SK-N-MC (cell line): ENCODE results near the gene LTBP1.

Experiments used
- DNase-seq: peaks from one replicate; pipeline ENCODE4 v3.0.0-alpha.2; 2011; ENCODE audit warnings: low read depth, low spot score
- H3K27ac ChIP-seq: fragments of 200-600 bp; sonication (generic); 2 replicates; pipeline ENCODE4 v1.5.1; 2016; ENCODE audit warnings: mixed run types
- H3K36me3 ChIP-seq: fragments of 200-600 bp; sonication (generic); 2 replicates; pipeline ENCODE4 v1.6.1; 2017; ENCODE audit warnings: antibody characterized with exemption, low read length, mixed read lengths; ENCODE audit not compliant: insufficient read depth
- H3K4me3 ChIP-seq: fragments of 200-600 bp; sonication (generic); 2 replicates; pipeline ENCODE4 v1.5.1; 2016
- H3K9ac ChIP-seq: fragments of 200-600 bp; sonication (generic); 2 replicates; pipeline ENCODE4 v1.8.0; 2017; ENCODE audit warnings: mixed run types, mixed read lengths; ENCODE audit not compliant: insufficient read length
- H3K9me3 ChIP-seq: fragments of 200-600 bp; sonication (generic); 2 replicates; pipeline ENCODE4 v1.6.1; 2017; ENCODE audit warnings: low read depth, mild to moderate bottlenecking, antibody characterized with exemption, low read length, moderate library complexity, mixed read lengths
- EZH2 ChIP-seq: fragments of 200-600 bp; sonication (generic); IDR thresholded peaks from one replicate; pipeline ENCODE4 v1.6.1; 2017; ENCODE audit warnings: antibody characterized with exemption
- FOXP2 ChIP-seq: optimal IDR thresholded peaks from 2 replicates; pipeline ENCODE3; 2011; ENCODE audit warnings: mild to moderate bottlenecking, moderate library complexity; ENCODE audit not compliant: insufficient read depth; ENCODE audit errors: extremely low read length, control extremely low read depth
- POLR2AphosphoS5 ChIP-seq: IDR thresholded peaks from 2 replicates; pipeline ENCODE4 v1.6.1; 2012; ENCODE audit warnings: mild to moderate bottlenecking, low read depth, low read length, borderline replicate concordance

Gene LTBP1

DNA sequence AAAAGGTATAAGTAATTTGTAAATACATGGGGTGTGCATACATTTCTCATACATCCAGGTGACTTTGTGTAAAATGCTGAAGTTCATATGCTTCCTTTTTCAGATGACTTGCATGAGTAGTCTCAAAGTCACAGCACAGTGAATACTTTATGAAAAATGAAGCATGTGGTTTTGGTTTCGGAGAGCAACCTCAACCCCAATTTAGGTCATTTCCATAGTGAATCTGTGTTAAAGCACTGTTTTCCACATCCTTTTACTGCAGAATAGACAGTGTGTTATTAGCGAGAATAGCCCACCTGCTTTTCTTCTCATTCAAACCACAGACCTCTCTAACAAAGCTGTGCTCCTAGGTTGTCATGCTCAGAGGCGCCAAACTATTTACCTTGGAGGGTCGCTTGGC, 325.2 kb downstream of the LTBP1 start:
- no peak for DNase-seq
- Histone ChIP-seq H3K9ac (no peak overlapping the region), H3K9me3 (no peaks in the 10 kb centered on the region), H3K36me3 (no peaks in the 10 kb centered on the region), H3K27ac (no peak overlapping the region), H3K4me3 (no peak overlapping the region)
- TF ChIP-seq FOXP2 (no peak), EZH2 (no peak), POLR2AphosphoS5 (no peak)

GRCh38 chr2:33273479-33273878, 326.7 kb downstream of the LTBP1 start:
- H3K9ac ChIP-seq = no peak overlapping the region
- no peaks in the 10 kb centered on the region for H3K9me3 ChIP-seq
- TF ChIP-seq FOXP2 (no peak), EZH2 (no peak), POLR2AphosphoS5 (no peak)
- H3K36me3 ChIP-seq = no peaks in the 10 kb centered on the region
- no peak overlapping the region for H3K27ac ChIP-seq
- H3K4me3 ChIP-seq = no peak overlapping the region
- no peak for DNase-seq

DNA sequence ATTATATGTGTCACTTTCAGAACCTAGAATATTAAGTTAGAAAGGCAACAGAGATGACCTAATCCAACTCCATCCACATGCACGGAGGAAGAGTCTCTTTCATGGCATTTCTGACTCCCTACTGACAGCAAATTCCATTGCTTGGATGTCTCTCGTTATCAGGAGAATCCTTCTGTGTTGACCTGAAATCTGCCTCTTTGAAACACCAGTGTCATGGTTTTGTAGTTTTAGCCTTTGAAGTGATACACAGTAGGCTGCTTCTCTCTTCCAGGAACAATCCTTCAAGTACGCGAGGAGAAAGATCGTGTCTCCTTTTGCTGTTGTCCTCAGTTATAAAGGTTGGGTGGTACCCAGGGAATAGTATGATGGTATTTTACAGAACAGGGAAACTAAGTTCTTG, 327.8 kb downstream of the LTBP1 start:
- Histone ChIP-seq H3K36me3 (no peaks in the 10 kb centered on the region), H3K4me3 (no peak overlapping the region), H3K27ac (no peak overlapping the region), H3K9ac (no peak overlapping the region), H3K9me3 (no peaks in the 10 kb centered on the region)
- no peak for DNase-seq
- TF ChIP-seq FOXP2 = no peak
- no peak for TF ChIP-seq POLR2AphosphoS5
- no peak for TF ChIP-seq EZH2

GRCh38 chr2:33275689-33276444, 329.1 kb downstream of the LTBP1 start:
- Histone ChIP-seq H3K27ac (no peak overlapping the region), H3K4me3 (no peak overlapping the region), H3K9ac (no peak overlapping the region), H3K36me3 (no peaks in the 10 kb centered on the region), H3K9me3 (no peaks in the 10 kb centered on the region)
- no peak for DNase-seq
- TF ChIP-seq EZH2 (no peak), POLR2AphosphoS5 (no peak), FOXP2 (no peak)

- TF ChIP-seq POLR2AphosphoS5 (no peak), EZH2 (no peak), FOXP2 (no peak)
- H3K9me3 ChIP-seq = no peaks in the 10 kb centered on the region
- H3K27ac ChIP-seq = no peak overlapping the region
- no peak overlapping the region for H3K4me3 ChIP-seq
- H3K36me3 ChIP-seq = no peaks in the 10 kb centered on the region
- DNase-seq = no peak
- no peak overlapping the region for H3K9ac ChIP-seq
Observed at GRCh38 chr2:33277002-33277426, 330.3 kb downstream of the LTBP1 start.

- Histone ChIP-seq H3K9ac (no peak overlapping the region), H3K36me3 (no peaks in the 10 kb centered on the region)
Observed at GRCh38 chr2:33278245-33278943, 331.6 kb downstream of the LTBP1 start.

DNA sequence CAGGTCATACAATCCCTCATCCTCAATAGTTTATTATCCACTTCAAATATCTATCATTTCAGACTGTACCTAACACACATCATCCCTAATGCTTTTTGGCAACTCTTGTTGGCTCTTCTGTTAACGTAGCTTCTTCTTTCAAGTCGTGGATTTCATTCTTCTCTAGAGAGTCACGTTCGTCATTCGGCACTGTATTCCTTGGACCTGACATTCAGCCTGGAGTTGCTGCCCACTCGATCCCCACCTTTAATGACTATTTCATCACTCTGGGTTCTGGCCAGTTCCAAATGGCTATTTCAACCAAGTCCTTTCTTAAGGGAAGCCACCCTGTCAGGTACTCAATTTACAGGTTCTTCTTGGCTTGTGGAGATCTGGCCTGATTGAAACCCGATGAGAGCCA, 337.5 kb downstream of the LTBP1 start:
- Histone ChIP-seq H3K9me3 (no peaks in the 10 kb centered on the region), H3K4me3 (no peak overlapping the region), H3K27ac (no peak overlapping the region), H3K36me3 (no peaks in the 10 kb centered on the region), H3K9ac (no peak overlapping the region)
- DNase-seq = no peak
- TF ChIP-seq FOXP2 = no peak
- TF ChIP-seq POLR2AphosphoS5 = no peak
- TF ChIP-seq EZH2 = no peak

More at GRCh38 chr2:33278245-33278943, 331.6 kb downstream of the LTBP1 start:
- TF ChIP-seq EZH2 = no peak
- no peak for TF ChIP-seq POLR2AphosphoS5
- TF ChIP-seq FOXP2 = no peak
- no peaks in the 10 kb centered on the region for H3K9me3 ChIP-seq
- H3K4me3 ChIP-seq = no peak overlapping the region
- H3K27ac ChIP-seq = no peak overlapping the region
- no peak for DNase-seq

- no peaks in the 10 kb centered on the region for H3K36me3 ChIP-seq
- no peak overlapping the region for H3K27ac ChIP-seq
- TF ChIP-seq POLR2AphosphoS5 = no peak
- no peak for TF ChIP-seq EZH2
- TF ChIP-seq FOXP2 = no peak
- no peaks in the 10 kb centered on the region for H3K9me3 ChIP-seq
- H3K4me3 ChIP-seq = no peak overlapping the region
- H3K9ac ChIP-seq = no peak overlapping the region
- DNase-seq = no peak
Observed at GRCh38 chr2:33287507-33288005, 340.8 kb downstream of the LTBP1 start.

DNA sequence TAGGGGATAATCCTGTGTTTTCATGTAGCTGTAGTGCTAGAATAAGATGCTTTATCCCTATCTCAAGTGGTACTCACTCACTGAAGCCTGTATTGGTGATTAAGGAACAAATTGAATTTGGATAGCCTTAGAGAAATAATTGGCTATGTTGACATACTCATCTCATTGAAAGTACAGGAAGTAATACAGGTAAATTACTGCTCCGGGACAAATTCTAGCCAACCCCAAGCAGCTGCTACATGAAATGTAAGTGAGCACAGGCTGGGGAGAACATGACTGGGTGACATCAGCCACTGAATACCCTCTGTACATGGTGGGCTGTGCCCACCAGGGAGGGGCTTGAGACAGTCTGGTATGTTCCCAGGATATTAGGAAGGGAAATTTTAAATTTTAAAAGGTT, 341.3 kb downstream of the LTBP1 start:
- Histone ChIP-seq H3K36me3 (no peaks in the 10 kb centered on the region), H3K27ac (no peak overlapping the region), H3K9ac (no peak overlapping the region), H3K4me3 (no peak overlapping the region), H3K9me3 (no peaks in the 10 kb centered on the region)
- TF ChIP-seq EZH2 (no peak), POLR2AphosphoS5 (no peak), FOXP2 (no peak)
- no peak for DNase-seq
